OCI-LY1 (cell line): ENCODE data around the gene INTS3.

Experiments
- H2AFZ ChIP-seq: fragments of 200-600 bp; sonication (generic), shearing (Covaris generic); 2 replicates; pipeline ENCODE4 v1.6.0; 2014; ENCODE audit warnings: antibody characterized with exemption, mild to moderate bottlenecking, low read length
- H3F3A ChIP-seq: fragments of 200-600 bp; sonication (generic), shearing (Covaris generic); 2 replicates; pipeline ENCODE4 v1.6.0; 2014; ENCODE audit warnings: mild to moderate bottlenecking, antibody characterized with exemption, low read length, moderate library complexity; ENCODE audit not compliant: insufficient read depth
- H3K27ac ChIP-seq: fragments of 200-600 bp; sonication (generic); 2 replicates; pipeline ENCODE4 v1.5.1; 2014; ENCODE audit warnings: low read length, mixed run types, mild to moderate bottlenecking, low read depth; ENCODE audit not compliant: poor library complexity, severe bottlenecking
- H3K27me3 ChIP-seq: fragments of 200-600 bp; sonication (generic); 2 replicates; pipeline ENCODE4 v1.6.0; 2014; ENCODE audit warnings: antibody characterized with exemption, mild to moderate bottlenecking, low read length, moderate library complexity; ENCODE audit not compliant: insufficient read depth
- H3K36me3 ChIP-seq: fragments of 200-600 bp; sonication (generic); 2 replicates; pipeline ENCODE4 v1.6.1; 2014; ENCODE audit warnings: mild to moderate bottlenecking, antibody characterized with exemption, low read length, moderate library complexity, mixed read lengths; ENCODE audit not compliant: insufficient read depth
- H3K4me1 ChIP-seq: fragments of 200-600 bp; sonication (generic); 2 replicates; pipeline ENCODE4 v1.5.1; 2014; ENCODE audit warnings: mild to moderate bottlenecking, low read length, moderate library complexity; ENCODE audit not compliant: insufficient read depth, severe bottlenecking
- H3K4me2 ChIP-seq: fragments of 200-600 bp; sonication (generic), shearing (Covaris generic); 2 replicates; pipeline ENCODE4 v1.6.1; 2014; ENCODE audit warnings: low read length
- H3K4me3 ChIP-seq: fragments of 200-600 bp; sonication (generic); 2 replicates; pipeline ENCODE4 v1.5.1; 2014; ENCODE audit warnings: low read length, low read depth, mild to moderate bottlenecking, mixed read lengths; ENCODE audit not compliant: poor library complexity, severe bottlenecking
- H3K79me2 ChIP-seq: fragments of 200-600 bp; shearing (Covaris generic); 2 replicates; pipeline ENCODE4 v1.6.1; 2016; ENCODE audit warnings: mixed run types, low read length, mixed read lengths; ENCODE audit not compliant: insufficient read depth
- H3K9ac ChIP-seq: fragments of 200-600 bp; sonication (generic), shearing (Covaris generic); 2 replicates; pipeline ENCODE4 v1.6.1; 2014; ENCODE audit warnings: mild to moderate bottlenecking, low read length, mixed read lengths
- H3K9me2 ChIP-seq: fragments of 200-600 bp; sonication (generic), shearing (Covaris generic); 2 replicates; pipeline ENCODE4 v1.6.1; 2014; ENCODE audit warnings: low read depth, mild to moderate bottlenecking, low read length, mixed read lengths
- H3K9me3 ChIP-seq: fragments of 200-600 bp; shearing (Covaris generic); 2 replicates; pipeline ENCODE4 v1.6.1; 2014; ENCODE audit warnings: low read length, mixed read lengths
- H4K20me1 ChIP-seq: fragments of 200-600 bp; sonication (generic), shearing (Covaris generic); 2 replicates; pipeline ENCODE4 v1.6.0; 2016; ENCODE audit warnings: mild to moderate bottlenecking, low read length; ENCODE audit not compliant: insufficient read depth
- EZH2 ChIP-seq: fragments of 200-600 bp; sonication (generic), shearing (Covaris generic); IDR thresholded peaks from 2 replicates; pipeline ENCODE4 v1.8.0; 2017; ENCODE audit warnings: borderline replicate concordance, mixed run types, mild to moderate bottlenecking, antibody characterized with exemption, low read length, moderate library complexity, mixed read lengths
- TF ChIP-seq, protein P1 (sequence below): fragments of 200-600 bp; sonication (generic), shearing (Covaris generic); IDR thresholded peaks from 2 replicates; pipeline ENCODE4 v1.5.1; 2017; ENCODE audit warnings: mild to moderate bottlenecking, antibody characterized with exemption, low read length, moderate library complexity, mixed read lengths

The INTS3 gene

DNA sequence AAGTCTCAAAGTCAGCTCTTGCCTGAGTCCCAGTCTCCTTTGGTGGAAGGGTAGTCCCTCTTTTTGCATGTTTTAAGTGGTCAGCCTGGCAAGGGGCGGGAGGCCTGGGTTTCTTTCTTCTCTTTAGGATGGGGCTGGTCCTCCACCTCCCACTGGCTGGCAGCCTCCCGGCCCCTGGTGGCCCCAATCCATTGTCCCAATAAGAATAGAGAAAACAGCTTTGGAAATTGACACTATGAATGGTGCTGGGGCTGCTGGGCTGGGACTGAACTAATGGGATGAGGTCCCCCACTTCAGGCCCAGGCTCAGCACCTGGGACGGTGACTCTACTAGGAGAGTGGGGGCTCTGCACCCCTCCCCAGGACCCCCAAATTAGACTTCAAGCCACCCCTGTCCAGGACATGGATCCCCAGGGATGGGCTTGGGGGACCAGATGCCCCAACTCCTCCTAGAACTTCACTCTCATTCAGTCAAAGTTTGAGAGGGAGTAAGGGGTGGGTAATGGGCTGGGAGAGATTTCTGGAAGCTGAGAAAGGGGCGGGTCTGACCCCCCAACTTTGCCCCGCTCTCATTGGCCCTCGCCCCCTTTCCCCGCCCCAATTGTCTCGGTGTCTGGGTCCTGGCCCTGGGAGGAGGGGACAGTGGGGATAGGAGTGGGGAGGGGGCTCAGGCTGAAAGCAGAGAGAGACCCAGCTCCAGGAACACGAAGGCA lies 65.6 kb downstream of the INTS3 start:
- no peaks in the 10 kb centered on the region for H3K27me3 ChIP-seq
- no peak overlapping the region for H3K9ac ChIP-seq
- H3F3A ChIP-seq, result no peaks in the 10 kb centered on the region
- no peak overlapping the region for H2AFZ ChIP-seq
- H3K27ac ChIP-seq, result no peak overlapping the region
- no peaks in the 10 kb centered on the region for H3K9me2 ChIP-seq
- H4K20me1 ChIP-seq, result no peaks in the 10 kb centered on the region
- peaks cover 33% of the 10 kb centered on the region for H3K4me1 ChIP-seq
- no peaks in the 10 kb centered on the region for H3K36me3 ChIP-seq
- H3K4me3 ChIP-seq, result no peak overlapping the region
- H3K4me2 ChIP-seq, result no peak overlapping the region
- TF ChIP-seq, protein P1, sequence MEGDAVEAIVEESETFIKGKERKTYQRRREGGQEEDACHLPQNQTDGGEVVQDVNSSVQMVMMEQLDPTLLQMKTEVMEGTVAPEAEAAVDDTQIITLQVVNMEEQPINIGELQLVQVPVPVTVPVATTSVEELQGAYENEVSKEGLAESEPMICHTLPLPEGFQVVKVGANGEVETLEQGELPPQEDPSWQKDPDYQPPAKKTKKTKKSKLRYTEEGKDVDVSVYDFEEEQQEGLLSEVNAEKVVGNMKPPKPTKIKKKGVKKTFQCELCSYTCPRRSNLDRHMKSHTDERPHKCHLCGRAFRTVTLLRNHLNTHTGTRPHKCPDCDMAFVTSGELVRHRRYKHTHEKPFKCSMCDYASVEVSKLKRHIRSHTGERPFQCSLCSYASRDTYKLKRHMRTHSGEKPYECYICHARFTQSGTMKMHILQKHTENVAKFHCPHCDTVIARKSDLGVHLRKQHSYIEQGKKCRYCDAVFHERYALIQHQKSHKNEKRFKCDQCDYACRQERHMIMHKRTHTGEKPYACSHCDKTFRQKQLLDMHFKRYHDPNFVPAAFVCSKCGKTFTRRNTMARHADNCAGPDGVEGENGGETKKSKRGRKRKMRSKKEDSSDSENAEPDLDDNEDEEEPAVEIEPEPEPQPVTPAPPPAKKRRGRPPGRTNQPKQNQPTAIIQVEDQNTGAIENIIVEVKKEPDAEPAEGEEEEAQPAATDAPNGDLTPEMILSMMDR, result no peak
- TF ChIP-seq EZH2, result no peak
- H3K79me2 ChIP-seq, result no peaks in the 10 kb centered on the region
- no peaks in the 10 kb centered on the region for H3K9me3 ChIP-seq

DNA sequence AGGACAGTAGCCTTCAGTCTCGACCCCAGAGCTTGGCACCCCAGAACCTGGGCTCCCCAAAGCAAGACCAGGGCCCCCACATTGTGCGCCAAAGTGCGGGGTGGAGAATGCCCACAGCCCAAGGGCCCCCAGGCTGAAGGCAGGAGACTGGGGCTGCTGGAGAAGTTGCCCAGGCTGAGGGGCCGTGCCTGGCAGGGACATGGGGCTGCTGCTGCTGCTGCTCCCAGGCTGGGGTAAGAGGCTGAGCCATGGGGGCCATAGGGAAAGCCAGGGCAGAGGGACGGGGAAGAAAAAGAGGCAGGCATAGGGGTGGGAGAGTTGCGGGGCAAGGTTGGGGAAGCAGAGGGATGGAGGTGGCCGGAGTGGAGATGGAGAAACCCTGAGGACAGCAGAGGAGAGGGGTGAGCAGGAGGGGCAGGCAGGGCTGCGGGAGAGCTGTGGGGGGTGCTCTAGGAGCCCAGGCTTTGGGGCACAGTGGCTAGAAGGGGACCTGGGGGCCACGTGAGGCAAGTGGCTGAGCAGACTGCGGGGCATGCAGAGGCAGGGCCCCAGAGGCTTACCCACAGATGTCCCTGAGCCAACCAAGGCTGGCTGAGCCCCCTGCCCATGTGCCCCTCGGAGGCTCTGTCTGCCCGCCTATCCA lies 66.2 kb downstream of the INTS3 start:
- Histone ChIP-seq H3K4me2 (no peak overlapping the region), H3K4me1 (peaks cover 33% of the 10 kb centered on the region), H3K27me3 (no peaks in the 10 kb centered on the region), H4K20me1 (no peaks in the 10 kb centered on the region), H3K27ac (no peak overlapping the region), H3F3A (peaks cover 5% of the 10 kb centered on the region; the same call in 1 of the 2 replicates), H3K9ac (no peak overlapping the region), H3K9me3 (no peaks in the 10 kb centered on the region), H2AFZ (no peak overlapping the region), H3K36me3 (no peaks in the 10 kb centered on the region), H3K4me3 (no peak overlapping the region), H3K79me2 (no peaks in the 10 kb centered on the region), H3K9me2 (no peaks in the 10 kb centered on the region)
- TF ChIP-seq EZH2, result no peak
- TF ChIP-seq, protein P1, result no peak

DNA sequence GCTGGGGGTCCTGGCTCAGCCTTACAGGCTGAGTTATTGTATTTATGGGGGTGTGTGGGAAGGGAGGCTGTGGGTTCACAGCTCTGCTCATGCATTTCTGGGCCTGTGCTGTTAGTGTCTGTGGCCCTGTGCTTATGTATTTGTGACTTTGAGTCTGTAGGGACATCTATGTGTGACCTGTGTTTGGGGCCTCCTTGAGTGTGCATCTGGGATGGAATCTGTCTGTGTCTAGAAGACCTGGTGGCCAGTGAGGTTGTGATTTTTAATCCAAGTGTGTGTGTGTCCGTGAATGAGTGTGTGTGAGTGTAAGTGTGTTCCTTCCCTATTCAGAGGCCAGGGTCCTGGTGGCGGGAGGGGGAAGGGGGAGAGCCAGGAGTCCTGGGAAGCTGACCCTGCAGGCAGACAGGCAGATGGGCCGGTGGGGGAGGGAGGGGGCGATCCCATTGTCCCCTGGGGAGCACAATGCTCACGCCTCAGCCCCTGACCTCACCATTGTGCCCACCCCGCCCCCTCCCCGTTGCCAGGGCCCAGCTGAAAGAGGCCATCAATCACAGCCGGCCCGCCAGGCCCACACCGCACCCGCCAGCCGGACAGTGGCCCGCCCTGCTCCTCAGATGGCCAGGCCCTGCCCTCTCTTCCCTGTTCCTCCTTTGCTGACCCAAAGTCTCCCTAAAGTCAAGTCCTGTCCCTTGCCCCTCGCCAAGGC lies 66.9 kb downstream of the INTS3 start:
- Histone ChIP-seq H3K4me2 (no peak overlapping the region), H3K9ac (no peak overlapping the region), H3K4me3 (no peak overlapping the region), H3K27ac (no peak overlapping the region), H4K20me1 (no peaks in the 10 kb centered on the region), H3K27me3 (no peaks in the 10 kb centered on the region), H2AFZ (no peak overlapping the region), H3K4me1 (peaks cover 29% of the 10 kb centered on the region), H3K9me2 (no peaks in the 10 kb centered on the region), H3K79me2 (no peaks in the 10 kb centered on the region), H3F3A (peaks cover 5% of the 10 kb centered on the region; the same call in 1 of the 2 replicates), H3K36me3 (no peaks in the 10 kb centered on the region), H3K9me3 (no peaks in the 10 kb centered on the region)
- TF ChIP-seq EZH2, result no peak
- TF ChIP-seq, protein P1, result no peak
